GM12874 (cell line): Measurements from ENCODE around the gene CCDC121.

Experiments used
- TF ChIP-seq, protein P1 (sequence below): IDR thresholded peaks from 2 replicates; pipeline ENCODE4 v1.5.1; 2011; ENCODE audit warnings: low read depth, mild to moderate bottlenecking, control low read depth, low read length, moderate library complexity; ENCODE audit not compliant: insufficient read depth

Gene CCDC121

DNA sequence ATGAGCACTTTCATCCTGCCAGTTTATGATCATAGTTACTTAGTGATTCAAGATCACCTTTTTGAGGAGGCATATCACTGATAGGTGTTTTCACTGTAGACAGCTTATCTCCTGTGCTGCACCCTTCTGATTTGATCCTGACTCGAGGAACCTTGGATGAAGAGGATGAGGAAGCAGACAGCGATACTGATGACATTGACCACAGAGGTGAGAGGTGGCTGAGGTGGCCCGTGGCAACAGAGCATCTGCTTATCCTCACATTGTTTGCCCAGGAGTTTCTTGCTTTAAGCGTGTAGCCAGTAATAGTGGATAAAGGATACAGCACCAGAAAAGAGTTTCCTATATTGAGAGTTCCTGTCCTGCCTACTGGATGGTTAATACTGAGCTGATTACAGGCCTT lies 18.9 kb upstream of the CCDC121 start:
- TF ChIP-seq, protein P1, sequence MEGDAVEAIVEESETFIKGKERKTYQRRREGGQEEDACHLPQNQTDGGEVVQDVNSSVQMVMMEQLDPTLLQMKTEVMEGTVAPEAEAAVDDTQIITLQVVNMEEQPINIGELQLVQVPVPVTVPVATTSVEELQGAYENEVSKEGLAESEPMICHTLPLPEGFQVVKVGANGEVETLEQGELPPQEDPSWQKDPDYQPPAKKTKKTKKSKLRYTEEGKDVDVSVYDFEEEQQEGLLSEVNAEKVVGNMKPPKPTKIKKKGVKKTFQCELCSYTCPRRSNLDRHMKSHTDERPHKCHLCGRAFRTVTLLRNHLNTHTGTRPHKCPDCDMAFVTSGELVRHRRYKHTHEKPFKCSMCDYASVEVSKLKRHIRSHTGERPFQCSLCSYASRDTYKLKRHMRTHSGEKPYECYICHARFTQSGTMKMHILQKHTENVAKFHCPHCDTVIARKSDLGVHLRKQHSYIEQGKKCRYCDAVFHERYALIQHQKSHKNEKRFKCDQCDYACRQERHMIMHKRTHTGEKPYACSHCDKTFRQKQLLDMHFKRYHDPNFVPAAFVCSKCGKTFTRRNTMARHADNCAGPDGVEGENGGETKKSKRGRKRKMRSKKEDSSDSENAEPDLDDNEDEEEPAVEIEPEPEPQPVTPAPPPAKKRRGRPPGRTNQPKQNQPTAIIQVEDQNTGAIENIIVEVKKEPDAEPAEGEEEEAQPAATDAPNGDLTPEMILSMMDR, result no peak

DNA sequence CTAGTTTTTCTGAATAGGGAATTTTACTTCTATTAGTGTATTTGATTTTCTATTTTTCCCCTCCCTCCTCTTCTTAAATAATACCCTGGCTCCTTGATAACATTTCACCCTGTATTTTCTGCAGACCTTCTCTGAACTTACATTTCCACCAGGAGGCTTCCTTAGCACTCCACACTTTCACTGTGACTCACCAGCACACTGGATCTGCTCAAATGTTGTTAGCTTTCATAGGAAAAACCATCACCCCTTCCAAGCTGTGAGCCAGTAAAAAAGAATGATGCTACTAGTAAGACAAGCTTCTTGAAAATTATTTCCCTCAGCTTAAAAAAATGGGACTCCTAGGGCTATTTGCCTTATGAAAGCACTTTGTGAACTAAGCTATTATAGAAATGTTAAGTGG lies 18.5 kb upstream of the CCDC121 start:
- TF ChIP-seq, protein P1, result no peak

DNA sequence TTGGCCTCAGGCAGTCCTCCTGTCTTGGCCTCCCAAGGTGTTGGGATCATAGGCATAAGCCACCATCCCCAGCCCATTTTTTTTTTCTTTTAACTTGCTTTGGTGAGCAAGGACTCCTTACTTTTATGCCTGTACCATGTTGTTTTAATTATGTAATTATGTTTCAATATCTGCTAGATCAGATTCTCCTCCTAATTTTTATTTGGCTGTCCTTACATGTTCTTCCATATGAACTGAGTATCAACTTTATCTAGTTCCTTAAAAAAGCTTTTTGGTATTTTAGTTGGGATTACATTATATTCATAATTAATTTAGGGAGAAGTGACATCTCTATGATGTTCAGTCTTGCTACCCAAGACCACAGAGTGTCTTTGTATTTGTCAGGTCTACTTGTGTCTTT lies 16.4 kb upstream of the CCDC121 start:
- TF ChIP-seq, protein P1, result no peak

DNA sequence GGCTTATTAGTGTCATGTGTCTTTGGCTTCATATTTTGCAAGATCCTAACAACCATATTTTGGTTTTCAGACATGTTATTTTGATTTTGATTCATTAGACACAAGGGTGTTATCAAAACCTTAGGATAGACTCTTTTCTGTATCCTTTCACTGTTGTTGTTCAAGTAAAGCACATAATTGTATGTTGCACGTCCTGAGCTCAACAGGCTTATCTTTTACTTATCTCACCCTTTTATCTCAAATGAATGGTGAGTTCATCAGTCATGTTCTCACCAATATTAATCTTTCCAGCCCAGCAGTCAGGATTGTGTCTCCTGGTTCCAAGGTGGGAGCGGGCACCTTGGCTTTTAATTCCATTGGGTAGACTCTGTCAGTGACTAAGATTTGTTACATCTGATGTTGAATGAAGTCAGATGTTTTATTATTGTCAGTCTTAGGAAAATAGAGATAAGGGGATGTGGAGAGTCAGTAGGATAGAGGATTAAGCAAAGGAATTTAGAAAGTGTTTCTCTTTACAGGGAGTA lies 12.0 kb upstream of the CCDC121 start:
- TF ChIP-seq, protein P1, result no peak

DNA sequence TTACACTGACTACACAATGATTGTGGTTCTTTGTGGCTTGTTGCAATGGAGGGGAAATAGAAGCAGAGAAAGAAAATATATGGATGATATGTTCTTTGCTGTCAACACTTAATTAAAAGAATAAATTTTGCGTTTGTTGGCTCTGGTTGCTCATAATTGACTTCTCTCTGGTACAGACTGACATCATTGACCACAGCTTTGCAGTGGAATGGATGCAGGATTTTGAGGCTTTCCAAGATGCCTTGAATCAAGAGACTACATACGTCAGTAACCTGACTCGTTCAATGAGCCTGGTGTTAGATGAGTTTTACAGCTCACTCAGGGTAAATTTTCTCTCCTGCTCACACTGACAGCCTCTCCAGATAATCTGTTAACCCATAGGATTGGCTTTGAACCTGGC lies 9.9 kb upstream of the CCDC121 start:
- TF ChIP-seq, protein P1, result no peak

DNA sequence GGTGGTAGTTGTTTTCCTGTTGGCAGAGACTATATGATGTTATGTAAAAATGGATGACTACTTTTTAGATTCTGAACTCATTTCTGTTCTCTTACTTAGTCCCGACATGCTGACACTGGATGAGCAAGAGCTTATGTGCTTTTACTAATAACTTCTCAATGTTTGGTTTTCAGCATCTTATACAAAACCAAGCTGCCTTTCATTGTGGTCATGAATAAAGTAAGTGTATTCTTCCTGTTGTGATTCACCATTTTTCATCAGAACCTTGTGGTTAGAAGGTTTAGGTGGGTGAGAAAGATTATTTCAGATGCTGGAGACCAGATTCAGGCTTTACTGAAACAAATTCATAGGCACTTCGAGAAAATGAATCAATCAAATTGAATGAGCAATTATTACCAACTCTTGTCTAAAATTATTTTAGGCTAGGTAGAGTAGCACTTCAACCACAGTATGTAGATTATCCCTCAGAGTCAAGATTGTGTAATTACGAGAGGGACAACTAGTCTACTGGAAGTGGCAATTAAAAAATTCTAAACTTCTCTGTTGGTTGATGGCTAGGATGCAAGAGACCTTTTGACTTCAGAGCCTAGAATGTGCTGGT lies 9.3 kb upstream of the CCDC121 start:
- TF ChIP-seq, protein P1, result no peak

DNA sequence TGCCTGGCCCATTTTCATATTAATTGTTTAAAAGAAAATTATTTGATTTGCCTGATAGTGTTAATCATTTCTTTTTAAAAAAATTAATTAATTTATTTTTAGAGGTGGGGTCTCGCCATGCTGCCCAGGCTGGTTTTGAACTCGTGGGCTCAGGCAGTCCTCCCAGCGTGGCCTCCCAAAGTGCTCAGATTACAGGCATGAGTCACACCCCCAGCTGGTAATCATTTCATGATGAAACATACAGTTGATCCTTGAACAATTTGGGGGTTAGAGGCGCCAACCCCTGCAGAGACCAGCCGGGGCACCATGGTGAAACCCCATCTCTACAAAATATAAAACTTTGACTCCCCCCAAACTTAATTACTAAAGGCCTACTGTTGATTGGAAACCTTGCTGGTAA lies 8.0 kb upstream of the CCDC121 start:
- TF ChIP-seq, protein P1, result no peak
